ENCODE measurements around the gene MROH7.

MROH7 gene

DNA sequence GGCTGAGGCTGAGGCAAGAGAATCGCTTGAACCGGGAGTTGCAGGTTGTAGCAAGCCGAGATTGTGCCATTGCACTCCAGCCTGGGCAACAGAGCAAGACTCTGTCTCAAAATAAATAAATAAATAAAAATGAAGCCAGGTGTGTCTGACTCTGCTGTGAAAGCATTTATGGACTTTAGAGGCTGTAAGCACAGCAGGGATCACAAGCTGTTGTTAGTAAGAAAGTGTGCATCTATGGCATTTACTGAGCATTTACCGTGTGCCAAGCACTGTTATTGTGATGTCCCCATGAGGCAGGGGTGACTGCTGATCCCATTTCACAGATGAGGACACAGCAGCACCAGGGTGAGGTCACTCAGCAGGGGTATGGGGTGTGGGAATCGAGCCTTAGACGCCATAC is 38.3 kb upstream of the MROH7 start:
- Histone ChIP-seq H3K4me3 (ENCODE audit: low read length) (no peak overlapping the region), H3K9ac (ENCODE audit: low read depth, low read length) (no peak overlapping the region), H3K4me1 (ENCODE audit: control insufficient read depth, insufficient read depth, low read length) (no peaks in the 10 kb centered on the region), H3K36me3 (ENCODE audit: insufficient read depth, low read length) (no peaks in the 10 kb centered on the region), H3K4me2 (ENCODE audit: low read length) (no peak overlapping the region), H3K27me3 (ENCODE audit: control insufficient read depth, insufficient read depth, low read length) (no peaks in the 10 kb centered on the region), H3K9me3 (replicated peaks; ENCODE audit: low read length) (no peaks in the 10 kb centered on the region)

DNA sequence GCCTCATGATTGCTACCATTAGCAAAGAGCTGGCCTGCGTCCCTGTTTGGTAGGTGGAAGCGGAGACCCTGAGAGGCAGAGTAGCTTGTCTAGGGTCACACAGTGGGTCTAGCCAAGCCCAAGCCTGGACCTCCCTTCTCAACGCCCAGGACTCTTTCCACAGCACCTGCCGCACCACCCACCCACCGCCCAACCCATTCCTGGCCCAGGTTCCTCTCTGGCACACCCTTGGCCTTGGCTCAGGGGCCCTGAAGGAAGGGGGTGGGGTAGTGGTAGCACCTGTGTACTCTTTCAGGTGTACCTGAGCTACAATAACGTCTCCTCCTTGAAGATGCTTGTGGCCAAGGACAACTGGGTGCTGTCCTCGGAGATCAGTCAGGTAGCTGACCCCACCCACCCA is 37.5 kb upstream of the MROH7 start:
- H3K9me3 ChIP-seq (replicated peaks; ENCODE audit: low read length), result no peaks in the 10 kb centered on the region
- no peak overlapping the region for H3K4me2 ChIP-seq (ENCODE audit: low read length)
- no peaks in the 10 kb centered on the region for H3K36me3 ChIP-seq (ENCODE audit: insufficient read depth, low read length)
- no peaks in the 10 kb centered on the region for H3K27me3 ChIP-seq (ENCODE audit: control insufficient read depth, insufficient read depth, low read length)
- H3K4me1 ChIP-seq (ENCODE audit: control insufficient read depth, insufficient read depth, low read length), result no peaks in the 10 kb centered on the region
- H3K4me3 ChIP-seq (ENCODE audit: low read length), result no peak overlapping the region
- no peak overlapping the region for H3K9ac ChIP-seq (ENCODE audit: low read depth, low read length)

DNA sequence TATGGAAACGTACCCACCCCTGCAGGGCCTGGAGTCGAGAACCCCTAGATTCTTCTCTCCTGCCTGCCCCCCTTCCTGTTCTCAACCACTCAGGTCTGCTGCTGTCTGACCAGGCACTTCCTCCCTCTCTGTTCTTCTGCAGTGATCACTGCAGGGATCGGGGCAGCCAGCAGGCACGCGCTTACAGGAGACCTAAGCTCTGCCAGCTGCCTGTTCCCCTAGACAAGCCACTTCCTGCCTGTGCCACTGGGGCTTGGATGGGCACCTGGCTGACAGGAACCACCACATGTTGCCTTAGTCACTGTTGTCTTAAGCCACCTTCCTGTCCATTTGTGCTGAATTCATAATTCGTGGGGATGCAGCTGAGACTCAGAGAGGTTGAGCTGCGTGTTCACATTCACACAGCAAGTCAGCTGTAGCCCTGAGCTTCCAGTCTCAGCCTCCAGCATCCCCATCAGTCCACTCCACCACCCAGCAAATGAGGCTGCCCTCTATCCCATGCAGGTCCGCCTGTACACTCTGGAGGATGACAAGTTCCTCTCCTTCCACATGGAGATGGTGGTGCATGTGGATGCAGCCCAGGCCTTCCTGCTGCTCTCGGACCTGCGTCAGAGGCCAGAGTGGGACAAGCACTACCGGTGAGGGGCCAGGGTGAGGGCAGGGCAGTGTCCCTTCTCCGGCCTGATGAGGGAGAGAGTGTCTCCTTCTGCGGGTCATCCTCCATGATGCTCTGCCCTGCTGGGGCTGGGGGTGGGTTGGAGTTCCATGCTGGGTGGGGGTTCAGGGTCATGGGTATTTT is 36.8 kb upstream of the MROH7 start:
- Histone ChIP-seq H3K4me3 (ENCODE audit: low read length) (no peak overlapping the region), H3K9me3 (replicated peaks; ENCODE audit: low read length) (no peaks in the 10 kb centered on the region), H3K4me1 (ENCODE audit: control insufficient read depth, insufficient read depth, low read length) (no peaks in the 10 kb centered on the region), H3K36me3 (ENCODE audit: insufficient read depth, low read length) (no peaks in the 10 kb centered on the region), H3K4me2 (ENCODE audit: low read length) (no peak overlapping the region), H3K9ac (ENCODE audit: low read depth, low read length) (no peak overlapping the region), H3K27me3 (ENCODE audit: control insufficient read depth, insufficient read depth, low read length) (no peaks in the 10 kb centered on the region)

DNA sequence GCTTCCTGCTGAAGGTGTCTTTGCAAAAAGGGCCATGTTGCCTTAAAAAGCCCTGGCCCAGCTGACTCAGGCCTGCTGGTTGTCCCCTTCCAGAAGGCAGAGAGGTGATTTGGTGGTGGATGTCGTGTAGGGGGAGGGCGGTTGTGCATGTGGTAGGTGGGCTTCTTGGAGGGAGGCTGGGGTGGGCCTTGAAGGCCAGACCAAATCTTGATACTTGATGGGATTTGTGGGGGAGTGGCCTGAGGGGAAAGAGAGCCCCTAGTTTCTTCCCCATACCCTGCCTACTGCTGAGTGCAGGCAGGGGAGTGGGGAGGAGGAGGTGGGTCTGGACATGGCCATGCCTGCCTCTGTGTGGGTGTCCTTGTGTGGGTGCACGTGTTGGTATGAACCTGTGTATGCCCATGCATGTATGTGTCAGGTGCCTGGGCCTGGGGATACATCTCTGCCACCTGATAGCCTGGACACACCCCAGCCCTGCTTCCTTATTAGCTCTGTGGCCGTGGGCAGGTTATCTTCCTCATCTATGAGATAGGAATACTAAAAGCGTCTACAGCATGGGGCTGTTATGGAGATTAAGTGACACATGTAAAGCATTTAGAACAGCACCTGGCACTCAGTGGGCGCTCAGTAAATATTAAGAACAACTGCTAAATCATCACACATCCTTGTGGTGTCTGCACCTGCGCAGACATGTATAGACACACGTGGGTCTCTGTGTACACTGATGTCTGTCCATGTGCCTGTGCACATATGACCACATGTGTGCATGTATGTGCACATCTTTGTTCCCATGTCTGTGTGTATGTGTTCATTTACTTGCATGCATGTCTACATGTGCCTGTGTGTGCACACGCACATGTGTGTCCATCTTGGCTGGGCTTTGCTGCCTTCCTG is 35.2 kb upstream of the MROH7 start:
- no peaks in the 10 kb centered on the region for H3K27me3 ChIP-seq (ENCODE audit: control insufficient read depth, insufficient read depth, low read length)
- no peak overlapping the region for H3K4me2 ChIP-seq (ENCODE audit: low read length)
- H3K4me3 ChIP-seq (ENCODE audit: low read length), result no peak overlapping the region
- no peaks in the 10 kb centered on the region for H3K4me1 ChIP-seq (ENCODE audit: control insufficient read depth, insufficient read depth, low read length)
- no peak overlapping the region for H3K9ac ChIP-seq (ENCODE audit: low read depth, low read length)
- H3K36me3 ChIP-seq (ENCODE audit: insufficient read depth, low read length), result no peaks in the 10 kb centered on the region
- H3K9me3 ChIP-seq (replicated peaks; ENCODE audit: low read length), result no peaks in the 10 kb centered on the region

DNA sequence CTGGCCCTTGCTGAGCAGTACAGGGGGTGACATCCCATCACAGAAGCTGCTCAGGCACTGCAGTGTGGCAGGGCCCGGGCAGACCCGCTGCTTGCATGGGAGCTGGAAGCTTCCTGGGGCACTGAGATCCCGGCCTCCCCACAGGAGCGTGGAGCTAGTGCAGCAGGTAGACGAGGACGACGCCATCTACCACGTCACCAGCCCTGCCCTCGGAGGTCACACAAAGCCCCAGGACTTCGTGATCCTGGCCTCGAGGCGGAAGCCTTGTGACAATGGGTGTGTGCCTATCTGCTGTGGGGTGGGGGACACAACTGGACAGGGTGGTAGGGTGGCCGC is 34.6 kb upstream of the MROH7 start:
- Histone ChIP-seq H3K4me2 (ENCODE audit: low read length) (no peak overlapping the region), H3K36me3 (ENCODE audit: insufficient read depth, low read length) (no peaks in the 10 kb centered on the region), H3K27me3 (ENCODE audit: control insufficient read depth, insufficient read depth, low read length) (no peaks in the 10 kb centered on the region), H3K9me3 (replicated peaks; ENCODE audit: low read length) (no peaks in the 10 kb centered on the region), H3K9ac (ENCODE audit: low read depth, low read length) (no peak overlapping the region), H3K4me3 (ENCODE audit: low read length) (no peak overlapping the region), H3K4me1 (ENCODE audit: control insufficient read depth, insufficient read depth, low read length) (no peaks in the 10 kb centered on the region)

DNA sequence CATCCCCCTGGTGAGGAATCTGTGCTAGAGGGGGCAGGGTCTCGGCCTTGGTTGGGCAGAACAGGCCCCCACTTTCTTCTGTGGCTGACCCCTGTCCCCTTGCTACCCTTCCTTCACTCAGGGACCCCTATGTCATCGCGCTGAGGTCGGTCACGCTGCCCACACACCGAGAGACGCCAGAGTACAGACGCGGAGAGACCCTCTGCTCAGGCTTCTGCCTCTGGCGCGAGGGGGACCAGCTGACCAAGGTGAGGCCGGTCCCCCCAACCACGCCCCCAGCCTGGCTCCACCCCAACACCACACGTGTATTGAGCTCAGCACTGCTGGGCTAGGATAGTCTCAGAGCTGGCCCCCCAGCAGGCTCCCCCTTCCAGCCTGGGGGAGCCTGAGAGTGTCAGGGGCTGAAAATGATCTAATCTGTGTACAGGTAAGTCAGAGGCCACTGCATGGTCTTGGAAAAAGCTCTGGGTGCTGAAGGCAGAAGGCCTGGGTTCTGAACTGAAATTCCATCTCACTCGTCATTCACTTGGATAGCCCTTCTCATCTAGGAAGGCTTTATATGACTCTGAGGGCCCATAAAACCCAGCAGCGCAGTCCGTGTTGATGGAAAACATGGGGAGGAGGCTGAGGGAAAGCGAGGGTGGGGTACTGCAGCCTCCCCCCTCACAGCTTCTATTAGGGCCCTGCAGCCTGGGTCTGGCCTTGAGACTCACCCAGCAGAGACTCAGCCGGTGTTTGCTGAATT is 33.6 kb upstream of the MROH7 start:
- Histone ChIP-seq H3K27me3 (ENCODE audit: control insufficient read depth, insufficient read depth, low read length) (no peaks in the 10 kb centered on the region), H3K4me3 (ENCODE audit: low read length) (no peak overlapping the region), H3K4me1 (ENCODE audit: control insufficient read depth, insufficient read depth, low read length) (no peaks in the 10 kb centered on the region), H3K4me2 (ENCODE audit: low read length) (no peak overlapping the region), H3K36me3 (ENCODE audit: insufficient read depth, low read length) (no peaks in the 10 kb centered on the region), H3K9ac (ENCODE audit: low read depth, low read length) (no peak overlapping the region), H3K9me3 (replicated peaks; ENCODE audit: low read length) (no peaks in the 10 kb centered on the region)

DNA sequence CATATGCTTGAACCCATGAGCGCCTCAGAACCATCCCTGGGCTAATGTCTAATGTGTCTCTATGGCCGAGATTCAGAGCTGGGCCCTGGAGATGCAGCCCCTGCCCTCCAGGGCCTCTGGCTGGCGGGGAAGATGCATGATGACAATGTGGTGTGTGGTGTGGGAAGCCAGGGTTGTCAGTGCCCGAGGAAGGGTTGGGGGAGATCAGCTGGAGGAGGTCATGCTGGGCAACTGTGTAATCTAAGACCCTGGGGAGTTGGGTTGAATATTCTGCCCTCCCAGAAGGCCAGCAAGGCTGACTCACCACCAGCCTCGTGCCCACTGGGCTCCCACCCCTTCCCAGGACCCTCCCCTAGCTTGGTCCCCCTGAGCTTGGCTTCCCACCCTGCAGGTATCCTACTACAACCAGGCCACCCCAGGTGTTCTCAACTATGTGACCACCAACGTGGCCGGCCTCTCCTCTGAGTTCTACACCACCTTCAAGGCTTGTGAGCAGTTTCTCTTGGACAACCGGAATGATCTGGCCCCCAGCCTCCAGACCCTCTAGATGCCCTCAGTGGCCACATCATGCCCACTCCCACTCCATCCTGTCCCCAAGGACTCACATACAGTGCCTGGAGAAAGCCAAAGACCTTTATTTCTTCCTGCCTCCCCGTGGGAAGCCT is 32.9 kb upstream of the MROH7 start:
- Histone ChIP-seq H3K27me3 (ENCODE audit: control insufficient read depth, insufficient read depth, low read length) (no peaks in the 10 kb centered on the region), H3K9me3 (replicated peaks; ENCODE audit: low read length) (no peaks in the 10 kb centered on the region), H3K4me1 (ENCODE audit: control insufficient read depth, insufficient read depth, low read length) (no peaks in the 10 kb centered on the region), H3K36me3 (ENCODE audit: insufficient read depth, low read length) (no peaks in the 10 kb centered on the region), H3K4me3 (ENCODE audit: low read length) (no peak overlapping the region), H3K9ac (ENCODE audit: low read depth, low read length) (no peak overlapping the region), H3K4me2 (ENCODE audit: low read length) (no peak overlapping the region)

DNA sequence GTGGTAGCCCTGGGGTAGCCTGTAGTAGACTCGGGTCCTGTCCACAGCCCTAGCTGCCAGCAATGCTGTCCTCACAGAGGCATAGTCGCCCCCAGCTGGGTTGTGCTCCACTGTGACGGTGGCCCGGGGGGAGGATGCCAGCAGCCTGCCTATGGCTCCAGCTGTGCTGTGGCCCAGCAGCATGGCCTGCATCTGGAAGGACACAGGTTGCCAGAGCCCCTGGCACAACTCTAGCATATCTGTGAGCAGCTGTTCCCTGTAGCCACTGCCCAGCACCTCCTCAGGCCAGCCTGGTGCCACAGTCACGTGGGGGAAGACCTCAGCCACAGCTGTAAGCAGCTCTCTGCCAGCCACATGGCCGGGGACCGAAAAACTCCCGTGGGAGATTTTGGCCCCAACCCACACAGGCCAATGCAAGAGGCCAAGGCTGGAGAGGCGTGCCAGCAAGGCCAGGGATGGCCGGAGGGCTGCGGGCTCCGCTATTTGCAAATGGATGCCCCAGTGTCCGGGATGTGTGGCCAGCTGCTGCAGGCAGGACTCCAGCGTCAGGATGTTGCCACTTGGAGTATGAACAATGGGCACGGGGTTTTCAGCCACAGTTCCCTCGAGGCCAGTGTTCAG is 32.2 kb upstream of the MROH7 start:
- Histone ChIP-seq H3K9ac (ENCODE audit: low read depth, low read length) (no peak overlapping the region), H3K36me3 (ENCODE audit: insufficient read depth, low read length) (no peaks in the 10 kb centered on the region), H3K9me3 (replicated peaks; ENCODE audit: low read length) (no peaks in the 10 kb centered on the region), H3K4me2 (ENCODE audit: low read length) (no peak overlapping the region), H3K4me3 (ENCODE audit: low read length) (no peak overlapping the region), H3K27me3 (ENCODE audit: control insufficient read depth, insufficient read depth, low read length) (peaks cover 2% of the 10 kb centered on the region), H3K4me1 (ENCODE audit: control insufficient read depth, insufficient read depth, low read length) (no peaks in the 10 kb centered on the region)

DNA sequence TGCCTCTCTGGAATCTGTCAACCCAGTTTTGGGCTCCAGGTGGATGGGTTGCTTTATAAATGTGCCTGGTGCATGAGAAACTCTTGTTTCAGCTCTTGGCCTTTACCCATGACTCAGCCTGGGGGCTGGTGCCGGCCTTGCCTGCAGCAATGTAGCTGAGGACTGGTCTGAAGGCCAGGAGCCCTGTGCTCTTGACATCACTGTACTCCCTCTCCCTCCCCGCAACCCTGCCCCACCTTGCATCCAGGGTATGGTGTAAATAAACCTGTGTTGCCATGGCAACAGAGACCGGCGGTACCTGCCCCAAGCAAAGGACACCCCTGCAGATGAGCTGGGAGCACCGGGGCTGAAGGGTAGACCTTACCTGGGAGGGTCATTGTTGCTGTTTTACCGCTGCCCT is 31.5 kb upstream of the MROH7 start:
- Histone ChIP-seq H3K4me2 (ENCODE audit: low read length) (no peak overlapping the region), H3K27me3 (ENCODE audit: control insufficient read depth, insufficient read depth, low read length) (peaks cover 9% of the 10 kb centered on the region), H3K4me3 (ENCODE audit: low read length) (no peak overlapping the region), H3K4me1 (ENCODE audit: control insufficient read depth, insufficient read depth, low read length) (no peaks in the 10 kb centered on the region), H3K9ac (ENCODE audit: low read depth, low read length) (no peak overlapping the region), H3K9me3 (replicated peaks; ENCODE audit: low read length) (no peaks in the 10 kb centered on the region), H3K36me3 (ENCODE audit: insufficient read depth, low read length) (no peaks in the 10 kb centered on the region)

DNA sequence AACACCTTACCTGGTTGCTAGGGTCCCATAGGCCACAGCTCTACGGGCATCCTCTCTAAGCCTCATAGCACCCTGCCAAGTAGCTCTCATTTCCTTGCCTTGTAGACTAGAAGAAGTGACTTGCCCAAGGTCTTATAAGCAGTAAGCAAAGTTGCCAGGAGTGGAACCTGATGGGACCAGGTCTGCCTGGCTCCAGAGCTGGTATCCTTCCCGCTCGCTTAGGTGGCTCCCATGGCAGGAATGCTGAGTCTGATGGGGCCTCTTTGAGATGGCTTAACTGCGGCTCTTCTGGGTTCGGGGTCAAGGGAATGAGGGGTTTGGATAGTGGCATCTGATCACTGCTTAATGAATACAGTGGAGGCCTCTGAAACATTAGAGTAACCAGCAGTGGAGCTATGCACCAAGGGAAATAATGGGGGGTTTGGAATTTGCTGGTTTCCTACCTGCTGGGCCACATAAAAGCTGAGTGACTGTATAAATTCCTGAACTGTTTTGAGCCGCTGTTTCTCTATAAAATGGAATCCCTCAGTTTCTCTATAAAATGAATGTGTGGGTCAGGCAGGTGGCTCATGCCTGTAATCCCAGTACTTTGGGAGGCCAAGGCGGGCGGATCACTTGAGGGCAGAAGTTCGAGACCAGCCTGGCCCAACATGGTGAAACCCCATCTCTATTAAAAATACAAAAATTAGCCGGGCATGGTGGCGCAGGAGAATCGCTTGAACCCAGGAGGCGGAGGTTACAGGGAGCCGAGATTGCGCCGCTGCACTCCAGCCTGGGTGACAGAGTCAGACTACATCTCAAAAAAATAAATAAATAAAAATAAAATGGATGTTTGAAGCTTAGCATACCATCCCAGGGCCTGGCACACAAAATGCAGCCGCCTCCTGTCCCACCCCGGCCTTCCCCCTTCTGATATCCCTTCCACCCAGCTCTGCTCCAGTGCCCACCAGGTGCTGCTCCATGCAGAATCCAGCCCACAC is 30.7 kb upstream of the MROH7 start:
- no peaks in the 10 kb centered on the region for H3K4me1 ChIP-seq (ENCODE audit: control insufficient read depth, insufficient read depth, low read length)
- H3K27me3 ChIP-seq (ENCODE audit: control insufficient read depth, insufficient read depth, low read length), result peaks cover 14% of the 10 kb centered on the region
- no peak overlapping the region for H3K4me2 ChIP-seq (ENCODE audit: low read length)
- H3K9me3 ChIP-seq (replicated peaks; ENCODE audit: low read length), result no peaks in the 10 kb centered on the region
- H3K9ac ChIP-seq (ENCODE audit: low read depth, low read length), result no peak overlapping the region
- no peaks in the 10 kb centered on the region for H3K36me3 ChIP-seq (ENCODE audit: insufficient read depth, low read length)
- H3K4me3 ChIP-seq (ENCODE audit: low read length), result no peak overlapping the region

Data from skeletal muscle satellite cell (primary cell).